Measurements from ENCODE around the gene CHGA. TPM values are rescaled to one million over a fixed set of nuclear protein-coding genes. Genes with fewer than 3 reads are reported as not detected.

The CHGA gene
- total and polyA plus RNA-seq, 2 of the 13 experiments (the other 11 are each of a cell fraction or from before 2014, with no cell fraction given): not detected

DNA sequence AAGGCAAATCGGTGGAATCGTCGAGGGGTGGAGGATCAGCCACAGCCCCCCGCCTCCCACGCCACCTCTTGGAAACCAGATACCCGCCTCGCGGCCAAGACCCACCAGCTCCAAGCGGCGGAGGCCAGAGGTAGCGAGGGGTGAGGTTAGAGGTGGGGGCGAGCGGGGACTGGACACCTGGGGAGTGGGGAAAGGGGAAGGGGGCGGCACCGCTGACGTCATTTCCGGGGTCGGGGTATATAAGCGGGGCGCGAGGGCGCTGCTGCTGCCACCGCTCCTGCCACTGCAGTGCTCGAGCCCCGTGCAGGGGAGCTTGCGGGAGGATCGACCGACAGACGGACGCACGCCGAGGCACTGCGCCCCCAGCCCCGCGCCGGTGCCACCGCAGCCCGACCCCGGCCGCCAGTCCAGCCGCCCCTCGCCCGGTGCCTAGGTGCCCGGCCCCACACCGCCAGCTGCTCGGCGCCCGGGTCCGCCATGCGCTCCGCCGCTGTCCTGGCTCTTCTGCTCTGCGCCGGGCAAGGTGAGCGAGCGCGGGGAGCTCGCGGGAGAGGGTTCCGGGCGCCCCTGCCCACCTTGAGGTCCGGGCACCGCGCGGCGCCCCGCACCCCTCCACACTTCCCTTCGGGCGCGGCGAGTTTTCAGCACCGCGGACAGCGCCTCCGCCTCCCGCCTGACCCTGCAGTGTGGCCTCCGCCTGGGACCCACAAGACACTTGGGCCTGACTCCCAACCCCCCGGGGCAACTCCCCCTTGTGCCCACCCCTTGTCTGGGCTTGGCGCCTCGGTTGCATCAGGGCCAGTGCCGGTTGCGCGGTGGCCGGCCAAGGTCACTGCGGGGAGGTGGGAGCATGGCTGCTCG lies at the start of gene CHGA (continued):
- TF ChIP-seq LRRFIP1 (CRISPR knock-in tag; conservative IDR thresholded peaks at IDR 0.05): no peak; the same call in 1 of the 2 replicates
- TF ChIP-seq, protein P1, sequence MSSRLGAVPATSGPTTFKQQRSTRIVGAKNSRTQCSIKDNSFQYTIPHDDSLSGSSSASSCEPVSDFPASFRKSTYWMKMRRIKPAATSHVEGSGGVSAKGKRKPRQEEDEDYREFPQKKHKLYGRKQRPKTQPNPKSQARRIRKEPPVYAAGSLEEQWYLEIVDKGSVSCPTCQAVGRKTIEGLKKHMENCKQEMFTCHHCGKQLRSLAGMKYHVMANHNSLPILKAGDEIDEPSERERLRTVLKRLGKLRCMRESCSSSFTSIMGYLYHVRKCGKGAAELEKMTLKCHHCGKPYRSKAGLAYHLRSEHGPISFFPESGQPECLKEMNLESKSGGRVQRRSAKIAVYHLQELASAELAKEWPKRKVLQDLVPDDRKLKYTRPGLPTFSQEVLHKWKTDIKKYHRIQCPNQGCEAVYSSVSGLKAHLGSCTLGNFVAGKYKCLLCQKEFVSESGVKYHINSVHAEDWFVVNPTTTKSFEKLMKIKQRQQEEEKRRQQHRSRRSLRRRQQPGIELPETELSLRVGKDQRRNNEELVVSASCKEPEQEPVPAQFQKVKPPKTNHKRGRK (CRISPR knock-in tag; IDR thresholded peaks at IDR 0.05): no peak
- TF ChIP-seq NPAS2 (CRISPR knock-in tag; IDR thresholded peaks at IDR 0.05; ENCODE audit: borderline replicate concordance): no peak
- TF ChIP-seq RBAK (CRISPR knock-in tag; IDR thresholded peaks at IDR 0.05): no peak
- TF ChIP-seq ZNF275 (CRISPR knock-in tag; IDR thresholded peaks at IDR 0.05; ENCODE audit: borderline replicate concordance): peak; percentile 63; the same call in 1 of the 2 replicates
- 0 out of 2 replicates have a peak, but pooled peaks have one; percentile 32 for TF ChIP-seq RXRA (CRISPR knock-in tag; IDR thresholded peaks at IDR 0.05)
- peak; percentile 84; the same call in 1 of the 2 replicates for TF ChIP-seq ZNF235 (CRISPR knock-in tag; IDR thresholded peaks at IDR 0.05; ENCODE audit: borderline replicate concordance)
- no peak for TF ChIP-seq PRPF4 (IDR thresholded peaks at IDR 0.05; ENCODE audit: low read depth, low read length, poor library complexity, severe bottlenecking)
- TF ChIP-seq GPBP1L1 (CRISPR knock-in tag; IDR thresholded peaks at IDR 0.05): no peak
- peak; percentile 75; the same call in 1 of the 2 replicates for TF ChIP-seq ZNF296 (CRISPR knock-in tag; conservative IDR thresholded peaks at IDR 0.05)
- TF ChIP-seq RORA (CRISPR knock-in tag; IDR thresholded peaks at IDR 0.05): no peak
- TF ChIP-seq IKZF1 (IDR thresholded peaks at IDR 0.05): no peak
- peak; percentile 91 for TF ChIP-seq HNRNPK (IDR thresholded peaks at IDR 0.05; ENCODE audit: low read depth, low read length, poor library complexity, severe bottlenecking)
